ENCODE results near the gene NCAM1.

DNA sequence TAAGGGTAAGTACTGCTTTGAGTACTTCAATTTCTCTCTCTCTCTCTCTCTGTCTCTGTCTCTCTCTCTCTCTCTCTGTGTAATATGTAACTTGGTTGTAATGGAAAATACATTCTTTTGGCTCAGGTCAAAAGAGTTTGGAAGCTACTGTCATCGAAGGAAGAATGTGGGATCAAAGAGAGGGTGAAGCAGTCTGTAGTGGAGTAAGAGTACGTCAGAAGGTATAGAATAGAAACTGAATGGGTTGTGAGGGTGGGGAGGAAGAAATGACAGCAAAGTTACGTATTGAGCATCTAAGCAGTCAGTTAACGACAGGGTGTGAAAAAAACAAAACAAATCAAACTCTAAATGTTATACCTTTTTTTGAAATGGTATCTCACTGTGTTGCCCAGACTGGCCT, 10.0 kb downstream of the NCAM1 start:
- TF ChIP-seq ZNF274 (IDR thresholded peaks at IDR 0.05; ENCODE audit: low read depth, low read length), result no peak
- no peak for TF ChIP-seq YY1 (IDR thresholded peaks at IDR 0.05; ENCODE audit: insufficient read depth, insufficient read length)
